Measurements from ENCODE around the gene EXOC7. TPM values are rescaled to one million over a fixed set of nuclear protein-coding genes. Genes with fewer than 3 reads are reported as not detected.

EXOC7 gene
- total RNA-seq: 100 to 1,000 TPM; 126 to 129 TPM

- ChIA-PET CTCF (interaction anchor here (0.5 to 2.5 kb wide), 13 partner anchors 8 to 196 kb away, joined by 3 to 17 read pairs (median 4); partner anchors contain the start of gene CDK3), POLR2A (interaction anchor here (0.9 to 2.9 kb wide), 18 partner anchors 10 to 208 kb away, joined by 3 to 18 read pairs (median 4); partner anchors contain the start of genes UBALD2 and ZACN)
- Mint-ChIP-seq H3K27ac (peak within 1 kb of the TSS; percentile 98), H3K27me3 (ENCODE audit: low read depth) (no peaks in the 10 kb centered on the region), H3K36me3 (ENCODE audit: low read depth) (peaks cover 28% of the 10 kb centered on the region), H3K9me3 (ENCODE audit: insufficient read depth) (no peaks in the 10 kb centered on the region), H3K4me1 (ENCODE audit: low read depth) (peaks cover 30% of the 10 kb centered on the region), H3K4me3 (peak within 1 kb of the TSS; percentile 97)
- peak; percentile 94 for DNase-seq
- ATAC-seq: peak; percentile 90
Observed at GRCh38 chr17:76103274-76104139, at the start of gene EXOC7. Gene EXOC7, minus strand, starts transcription at chr17:76103787. Its CDS starts 95 bp downstream, at chr17:76103692.

GRCh38 chr17:76153202-76153601, 49.6 kb upstream of the EXOC7 start:
- H3K36me3 Mint-ChIP-seq (ENCODE audit: low read depth): peaks cover 89% of the 10 kb centered on the region
- H3K4me3 Mint-ChIP-seq: no peak overlapping the region
- H3K9me3 Mint-ChIP-seq (ENCODE audit: insufficient read depth): no peaks in the 10 kb centered on the region
- no peak for DNase-seq
- ChIA-PET CTCF (interaction anchor here (0.7 to 6.3 kb wide), 7 partner anchors 9 to 245 kb away, joined by 3 to 51 read pairs (median 3); no protein-coding TSS in a partner anchor), POLR2A (interaction anchor here (0.6 to 2.0 kb wide), 5 partner anchors 10 to 112 kb away, joined by 3 to 10 read pairs (median 4); partner anchors contain the start of gene UBALD2)
- H3K27me3 Mint-ChIP-seq (ENCODE audit: low read depth): no peaks in the 10 kb centered on the region
- H3K4me1 Mint-ChIP-seq (ENCODE audit: low read depth): peaks cover 42% of the 10 kb centered on the region
- no peak for ATAC-seq
- peak overlapping the region; percentile 85 for H3K27ac Mint-ChIP-seq

GRCh38 chr17:76152591-76152990, 49.0 kb upstream of the EXOC7 start:
- ChIA-PET CTCF (interaction anchor here (1.2 to 6.3 kb wide), 7 partner anchors 9 to 245 kb away, joined by 3 to 51 read pairs (median 5); no protein-coding TSS in a partner anchor), POLR2A (interaction anchor here (1.1 to 2.0 kb wide), 4 partner anchors 9 to 112 kb away, joined by 4 to 10 read pairs (median 5); partner anchors contain the start of gene UBALD2)
- Mint-ChIP-seq H3K27ac (peak overlapping the region; percentile 85), H3K4me1 (ENCODE audit: low read depth) (peaks cover 45% of the 10 kb centered on the region), H3K9me3 (ENCODE audit: insufficient read depth) (no peaks in the 10 kb centered on the region), H3K36me3 (ENCODE audit: low read depth) (peaks cover 86% of the 10 kb centered on the region), H3K27me3 (ENCODE audit: low read depth) (no peaks in the 10 kb centered on the region), H3K4me3 (no peak overlapping the region)
- DNase-seq (no peak), ATAC-seq (no peak)

DNA sequence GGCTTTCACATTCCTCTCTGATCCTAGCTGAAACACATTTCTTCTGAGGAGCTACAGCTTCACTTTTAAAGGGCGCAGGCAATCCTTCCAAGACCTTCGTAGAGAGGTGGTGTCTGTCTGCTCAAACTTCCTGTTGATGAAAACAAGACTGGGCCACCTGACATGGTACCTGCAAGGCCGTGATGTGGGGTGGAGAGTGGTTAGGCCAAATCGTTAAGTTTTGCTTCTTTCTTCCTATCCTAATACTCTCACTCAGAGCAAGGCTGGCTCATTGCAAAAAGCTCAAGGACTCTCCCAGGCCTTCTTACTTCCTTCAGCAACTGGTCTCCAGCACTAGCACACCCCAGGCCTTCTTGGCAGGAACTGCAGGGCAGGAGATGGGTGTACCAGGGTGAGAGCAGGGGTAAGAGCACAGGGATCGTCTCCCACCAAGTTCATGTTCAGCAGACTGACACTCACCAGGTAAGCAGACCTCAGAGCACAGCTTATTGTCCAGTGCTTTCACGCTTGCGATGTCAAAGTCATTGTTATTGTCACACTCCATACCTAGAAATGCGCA, 48.4 kb upstream of the EXOC7 start:
- ATAC-seq: peak; percentile 65

DNA sequence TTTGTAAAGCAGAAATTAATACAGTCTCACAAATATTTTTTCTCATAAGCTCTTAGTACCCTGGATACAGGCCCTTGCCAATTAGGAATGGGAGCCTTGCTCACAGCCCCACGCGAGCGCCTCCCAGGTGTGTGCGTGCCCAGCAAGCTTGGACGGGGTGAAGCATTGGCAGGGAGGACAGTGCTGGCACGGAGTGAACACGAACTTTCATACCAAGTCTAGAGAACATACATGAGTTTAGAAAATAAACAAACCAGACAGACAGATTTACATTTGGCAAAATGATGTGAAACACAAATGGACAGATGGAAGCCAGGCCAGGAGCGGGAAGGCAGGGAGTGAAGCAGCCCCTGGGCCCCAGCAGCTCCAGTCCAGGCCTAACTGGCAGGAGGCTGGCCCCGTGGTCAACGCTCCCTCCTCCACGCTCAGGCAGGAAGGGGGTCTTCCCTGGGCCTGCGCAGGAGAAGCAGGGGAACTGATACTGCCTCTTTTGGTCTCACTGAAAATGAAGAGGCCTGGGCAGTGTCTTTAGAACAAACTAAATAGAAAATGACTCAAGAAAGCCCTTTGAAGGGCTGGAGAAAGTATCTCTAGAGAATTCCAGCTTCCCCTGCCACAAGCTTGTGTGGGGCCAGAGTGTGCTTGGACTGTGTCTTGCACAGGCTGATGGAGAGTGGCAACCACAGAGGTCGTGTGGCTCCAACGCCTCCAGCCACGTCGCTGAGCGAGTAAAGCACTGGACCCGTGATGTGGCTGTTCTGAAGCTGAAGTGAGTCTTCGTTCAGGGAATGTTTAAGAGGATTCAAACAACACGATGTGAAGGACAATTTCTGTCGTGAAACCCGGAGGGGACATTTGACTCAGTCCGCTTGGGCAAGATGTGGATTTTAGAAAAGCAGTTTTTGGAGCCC, 47.4 kb upstream of the EXOC7 start:
- Mint-ChIP-seq H3K4me3 (no peak overlapping the region), H3K27ac (peak overlapping the region; percentile 85), H3K4me1 (ENCODE audit: low read depth) (peaks cover 61% of the 10 kb centered on the region), H3K36me3 (ENCODE audit: low read depth) (peaks cover 89% of the 10 kb centered on the region), H3K9me3 (ENCODE audit: insufficient read depth) (no peaks in the 10 kb centered on the region), H3K27me3 (ENCODE audit: low read depth) (no peaks in the 10 kb centered on the region)
- DNase-seq (no peak), ATAC-seq (no peak)
- CTCF ChIA-PET: interaction anchor here (1.0 to 6.3 kb wide), 6 partner anchors 15 to 129 kb away, joined by 4 to 51 read pairs (median 7); no protein-coding TSS in a partner anchor
- POLR2A ChIA-PET: interaction anchor here (1.3 to 2.0 kb wide), 4 partner anchors 8 to 117 kb away, joined by 4 to 10 read pairs (median 4); no protein-coding TSS in a partner anchor

More for the DNA sequence above, 48.4 kb upstream of the EXOC7 start:
- ChIA-PET POLR2A (interaction anchor here (1.3 to 2.0 kb wide), 5 partner anchors 9 to 116 kb away, joined by 4 to 10 read pairs (median 4); no protein-coding TSS in a partner anchor), CTCF (interaction anchor here (0.6 to 6.3 kb wide), 8 partner anchors 10 to 246 kb away, joined by 3 to 51 read pairs (median 5); no protein-coding TSS in a partner anchor)
- no peaks in the 10 kb centered on the region for H3K9me3 Mint-ChIP-seq (ENCODE audit: insufficient read depth)
- no peak for DNase-seq
- H3K36me3 Mint-ChIP-seq (ENCODE audit: low read depth): peaks cover 87% of the 10 kb centered on the region
- peaks cover 51% of the 10 kb centered on the region for H3K4me1 Mint-ChIP-seq (ENCODE audit: low read depth)
- H3K27me3 Mint-ChIP-seq (ENCODE audit: low read depth): no peaks in the 10 kb centered on the region
- no peak overlapping the region for H3K4me3 Mint-ChIP-seq
- peak overlapping the region; percentile 85 for H3K27ac Mint-ChIP-seq

DNA sequence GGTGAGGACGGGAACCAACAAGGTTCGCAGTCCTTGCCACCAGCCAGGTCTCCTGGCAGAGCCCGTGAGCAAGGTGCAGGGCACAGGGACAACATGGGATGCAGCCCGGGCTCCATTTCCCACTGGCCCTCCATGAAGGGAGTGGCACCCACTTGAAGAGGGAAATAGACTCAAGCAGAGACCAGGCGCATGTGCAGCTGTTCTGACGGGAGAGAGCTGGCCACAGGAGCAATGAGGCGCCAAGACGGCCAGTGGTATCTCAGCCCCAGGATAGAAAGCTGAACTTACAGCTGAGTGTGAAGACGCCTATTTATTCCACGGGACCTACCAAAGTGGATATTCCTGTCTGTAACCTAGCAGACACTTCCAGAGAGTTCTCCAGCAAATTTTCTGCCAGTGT, 45.6 kb upstream of the EXOC7 start:
- no peak overlapping the region for H3K4me3 Mint-ChIP-seq
- POLR2A ChIA-PET: interaction anchor here (0.9 kb wide), 1 partner anchor 116 kb away, joined by 3 read pairs; no protein-coding TSS in a partner anchor
- no peaks in the 10 kb centered on the region for H3K9me3 Mint-ChIP-seq (ENCODE audit: insufficient read depth)
- peaks cover 79% of the 10 kb centered on the region for H3K4me1 Mint-ChIP-seq (ENCODE audit: low read depth)
- H3K36me3 Mint-ChIP-seq (ENCODE audit: low read depth): peaks cover 90% of the 10 kb centered on the region
- ATAC-seq: no peak
- CTCF ChIA-PET: interaction anchor here (1.0 to 6.3 kb wide), 2 partner anchors 32 to 38 kb away, joined by 3 to 51 read pairs; no protein-coding TSS in a partner anchor
- H3K27me3 Mint-ChIP-seq (ENCODE audit: low read depth): no peaks in the 10 kb centered on the region
- no peak overlapping the region for H3K27ac Mint-ChIP-seq
- no peak for DNase-seq

DNA sequence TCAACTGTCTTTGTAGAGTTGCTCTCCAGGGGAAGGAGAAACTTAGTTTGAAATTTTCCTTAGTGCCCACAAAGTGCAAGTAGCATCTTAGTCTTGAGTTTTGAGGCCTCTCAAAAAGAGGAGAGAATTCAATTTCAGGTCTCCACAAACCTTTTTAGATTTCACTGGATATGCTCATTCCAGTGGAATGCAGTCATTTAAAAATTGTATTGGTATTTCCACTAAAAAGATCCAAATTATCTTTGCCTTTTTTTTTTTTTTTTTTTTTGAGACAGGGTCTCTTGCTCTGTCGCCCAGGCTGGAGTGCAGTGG, 44.4 kb upstream of the EXOC7 start:
- Mint-ChIP-seq H3K9me3 (ENCODE audit: insufficient read depth) (no peaks in the 10 kb centered on the region), H3K4me3 (no peak overlapping the region), H3K27me3 (ENCODE audit: low read depth) (no peaks in the 10 kb centered on the region), H3K36me3 (ENCODE audit: low read depth) (peaks cover 88% of the 10 kb centered on the region), H3K4me1 (ENCODE audit: low read depth) (peaks cover 79% of the 10 kb centered on the region), H3K27ac (no peak overlapping the region)
- DNase-seq (no peak), ATAC-seq (no peak)
- CTCF ChIA-PET: no interaction called here
- POLR2A ChIA-PET: no interaction called here

DNA sequence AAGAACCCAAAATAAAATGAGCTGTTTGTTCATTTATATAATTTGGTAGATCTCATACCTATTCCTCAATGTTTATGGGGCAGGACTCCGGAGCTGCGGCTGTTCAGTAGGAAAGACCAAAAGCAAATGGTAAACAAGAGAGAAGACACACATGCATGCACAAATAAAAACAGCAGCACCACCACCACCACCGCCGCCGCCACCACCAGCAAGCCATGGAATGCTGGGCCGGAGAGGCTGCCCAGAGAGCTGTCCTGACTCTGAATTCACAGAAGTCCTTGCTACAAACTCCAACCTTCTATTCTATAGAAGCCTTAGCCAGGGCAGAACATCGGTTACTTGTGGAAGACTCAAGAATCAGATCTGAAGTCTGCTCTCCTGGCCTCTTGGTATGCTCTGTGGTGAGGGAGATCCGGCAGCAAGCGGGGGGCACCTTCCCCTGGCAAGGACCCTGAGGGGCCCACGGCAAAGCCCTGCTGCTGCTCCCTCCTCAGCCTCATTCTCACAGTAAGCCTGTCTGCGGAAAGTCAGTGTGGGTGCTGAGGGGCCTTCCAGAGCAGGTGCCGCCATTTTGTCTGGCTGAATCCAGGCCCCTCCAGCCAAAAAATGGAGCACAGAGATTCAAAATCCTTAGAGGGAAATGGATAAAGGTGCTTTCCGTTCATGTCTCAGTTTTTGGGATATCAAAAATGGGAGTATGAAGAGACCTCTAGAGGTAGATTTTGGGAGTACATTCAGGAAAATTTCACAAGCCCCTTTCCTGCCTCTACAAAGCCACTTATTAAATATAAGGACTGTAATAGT, 43.8 kb upstream of the EXOC7 start:
- Mint-ChIP-seq H3K36me3 (ENCODE audit: low read depth) (peaks cover 83% of the 10 kb centered on the region), H3K4me1 (ENCODE audit: low read depth) (peaks cover 79% of the 10 kb centered on the region), H3K27ac (peak overlapping the region; percentile 97), H3K27me3 (ENCODE audit: low read depth) (no peaks in the 10 kb centered on the region), H3K4me3 (no peak overlapping the region), H3K9me3 (ENCODE audit: insufficient read depth) (no peaks in the 10 kb centered on the region)
- POLR2A ChIA-PET: interaction anchor here (0.6 to 8.1 kb wide), 3 partner anchors 45 to 124 kb away, joined by 3 to 100 read pairs (median 16); no protein-coding TSS in a partner anchor
- DNase-seq: no peak
- ATAC-seq: no peak
- CTCF ChIA-PET: interaction anchor here (0.7 to 8.2 kb wide), 6 partner anchors 12 to 260 kb away, joined by 3 to 106 read pairs (median 4); no protein-coding TSS in a partner anchor

- Mint-ChIP-seq H3K27ac (peak overlapping the region; percentile 97), H3K36me3 (ENCODE audit: low read depth) (peaks cover 75% of the 10 kb centered on the region), H3K4me3 (peak overlapping the region; percentile 68), H3K4me1 (ENCODE audit: low read depth) (peaks cover 79% of the 10 kb centered on the region), H3K9me3 (ENCODE audit: insufficient read depth) (no peaks in the 10 kb centered on the region), H3K27me3 (ENCODE audit: low read depth) (no peaks in the 10 kb centered on the region)
- DNase-seq (peak; percentile 49), ATAC-seq (peak; percentile 8)
- POLR2A ChIA-PET: interaction anchor here (1.0 to 8.1 kb wide), 8 partner anchors 9 to 126 kb away, joined by 3 to 100 read pairs (median 12); partner anchors contain the start of gene UBALD2
- CTCF ChIA-PET: interaction anchor here (1.0 to 8.2 kb wide), 11 partner anchors 11 to 153 kb away, joined by 3 to 106 read pairs (median 5); no protein-coding TSS in a partner anchor
Observed at GRCh38 chr17:76146053-76146851, 42.7 kb upstream of the EXOC7 start.
